DOHH2 (cell line): ENCODE data around the gene ALPI.

ENCODE experiments used
- EZH2phosphoT487 ChIP-seq: fragments of 200-600 bp; sonication (generic); IDR thresholded peaks from 2 replicates; pipeline ENCODE4 v1.6.1; 2017; ENCODE audit warnings: borderline replicate concordance, mild to moderate bottlenecking, antibody characterized with exemption, low read length, moderate library complexity, mixed read lengths
- TF ChIP-seq, protein P1 (sequence below): fragments of 200-600 bp; sonication (generic); IDR thresholded peaks from one replicate; pipeline ENCODE4 v1.5.1; 2014; ENCODE audit warnings: antibody characterized with exemption, mild to moderate bottlenecking, low read depth, low read length; ENCODE audit not compliant: poor library complexity, severe bottlenecking

GRCh38 chr2:232481322-232482140, 25.6 kb downstream of the ALPI start:
- TF ChIP-seq, protein P1, sequence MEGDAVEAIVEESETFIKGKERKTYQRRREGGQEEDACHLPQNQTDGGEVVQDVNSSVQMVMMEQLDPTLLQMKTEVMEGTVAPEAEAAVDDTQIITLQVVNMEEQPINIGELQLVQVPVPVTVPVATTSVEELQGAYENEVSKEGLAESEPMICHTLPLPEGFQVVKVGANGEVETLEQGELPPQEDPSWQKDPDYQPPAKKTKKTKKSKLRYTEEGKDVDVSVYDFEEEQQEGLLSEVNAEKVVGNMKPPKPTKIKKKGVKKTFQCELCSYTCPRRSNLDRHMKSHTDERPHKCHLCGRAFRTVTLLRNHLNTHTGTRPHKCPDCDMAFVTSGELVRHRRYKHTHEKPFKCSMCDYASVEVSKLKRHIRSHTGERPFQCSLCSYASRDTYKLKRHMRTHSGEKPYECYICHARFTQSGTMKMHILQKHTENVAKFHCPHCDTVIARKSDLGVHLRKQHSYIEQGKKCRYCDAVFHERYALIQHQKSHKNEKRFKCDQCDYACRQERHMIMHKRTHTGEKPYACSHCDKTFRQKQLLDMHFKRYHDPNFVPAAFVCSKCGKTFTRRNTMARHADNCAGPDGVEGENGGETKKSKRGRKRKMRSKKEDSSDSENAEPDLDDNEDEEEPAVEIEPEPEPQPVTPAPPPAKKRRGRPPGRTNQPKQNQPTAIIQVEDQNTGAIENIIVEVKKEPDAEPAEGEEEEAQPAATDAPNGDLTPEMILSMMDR: no peak
- no peak for TF ChIP-seq EZH2phosphoT487
